Body of pancreas (tissue), 4 donors: ENCODE data around the gene DUOXA2. TPM values are rescaled to one million over a fixed set of nuclear protein-coding genes. Genes with fewer than 3 reads are reported as not detected.
"Not testable (repeated sequence)": the region's sequence is repeated elsewhere in the genome, so short reads cannot be mapped to it uniquely, and the experiment has no call there.

Experiments
- ATAC-seq: fragments of 150-250 bp; one replicate; pipeline ENCODE4 v1.9.1; 2016
- DNase-seq, 4 donors: peaks; one replicate each; pipeline ENCODE4 v3.0.0-alpha.2; 2019
- H3K27ac ChIP-seq, 4 donors: fragments of 200-600 bp; sonication (generic); 1 replicate in 3 of 4; 2 replicates in 1 of 4; pipeline versions ENCODE4 v1.5.1 to v1.6.1; 2016 to 2019; ENCODE audit warnings: mild to moderate bottlenecking in 1 of 4, mixed read lengths in 1 of 4, moderate library complexity in 1 of 4
- H3K27me3 ChIP-seq, 2 donors: fragments of 200-600 bp; sonication (generic); one replicate each; pipeline ENCODE4 v1.6.0; 2016; ENCODE audit warnings: mild to moderate bottlenecking in 1 of 2
- H3K36me3 ChIP-seq, 2 donors: fragments of 200-600 bp; sonication (generic); replicated peaks in 1 of 2; 2 replicates each; pipeline ENCODE4 v1.5.1; 2016; ENCODE audit warnings: low read depth in 2 of 2; ENCODE audit not compliant: insufficient read depth in 1 of 2
- H3K4me1 ChIP-seq: fragments of 200-600 bp; sonication (generic); one replicate; pipeline ENCODE4 v1.6.0; 2016
- H3K4me3 ChIP-seq, 2 donors: fragments of 200-600 bp; sonication (generic); 1 replicate in 1 of 2; 2 replicates in 1 of 2; pipeline ENCODE4 v1.5.1; 2016 to 2019
- H3K9me3 ChIP-seq, 3 donors: fragments of 200-600 bp; sonication (generic); 1 replicate in 2 of 3; 2 replicates in 1 of 3; pipeline ENCODE4 v1.5.1; 2016
- POLR2A ChIP-seq, 3 donors: fragments of 450-650 bp; IDR thresholded peaks; one replicate each; pipeline ENCODE4 v1.6.1; 2016; ENCODE audit warnings: antibody characterized with exemption in 3 of 3, mild to moderate bottlenecking in 2 of 3
- WGBS, 2 donors: methylation state at CpG; one replicate each; pipeline ENCODE4 v1.1.5; 2017; 5-methylcytosine and 5-hydroxymethylcytosine counted together
- intact Hi-C: fragments of 100-400 bp; cut with DNase I; formaldehyde crosslinking; loops from one replicate; pipeline ENCODE4 v1.15.1; 2023
- total RNA-seq, 2 donors: library from RNA; depleted of rRNA; stranded (reverse); fragments of >200 nt; gene quantifications; one replicate each; pipeline ENCODE4 v1.1.0, GENCODE V29; 2016
- TF ChIP-seq, protein P1 (sequence below), 7 experiments: fragments of 450-650 bp in 4 of 7; fragments of 200-600 bp in 3 of 7; sonication (generic) in 3 of 7; IDR thresholded peaks; one replicate each; pipeline ENCODE4 v1.5.1; 2016 to 2019; ENCODE audit warnings: antibody characterized with exemption in 7 of 7

The DUOXA2 gene
- total RNA-seq, 2 donors from 2014 or later = not detected

GRCh38 chr15:45082412-45082811, 31.7 kb upstream of the DUOXA2 start:
- H3K27ac ChIP-seq, H3K4me3 ChIP-seq, DNase-seq, ATAC-seq, H3K27me3 ChIP-seq, intact Hi-C loops, H3K36me3 ChIP-seq, H3K9me3 ChIP-seq: not testable (repeated sequence)
- peaks cover 36% of the 10 kb centered on the region for H3K4me1 ChIP-seq
- WGBS, 2 donors = 80 to 90% methylated on average over 5 to 6 of the region's 10 CpGs

GRCh38 chr15:45083223-45083622, 30.9 kb upstream of the DUOXA2 start:
- Histone ChIP-seq H3K36me3 (no peaks in the 10 kb centered on the region), H3K27me3 (no peaks in the 10 kb centered on the region), H3K4me3 (no peak overlapping the region), H3K9me3 (no peaks in the 10 kb centered on the region), H3K4me1 (peaks cover 28% of the 10 kb centered on the region), H3K27ac (no peak overlapping the region)
- intact Hi-C loops = no loop called here
- DNase-seq (no peak), ATAC-seq (no peak)
- no peak for TF ChIP-seq POLR2A (IDR thresholded peaks at IDR 0.05)
- TF ChIP-seq, protein P1, sequence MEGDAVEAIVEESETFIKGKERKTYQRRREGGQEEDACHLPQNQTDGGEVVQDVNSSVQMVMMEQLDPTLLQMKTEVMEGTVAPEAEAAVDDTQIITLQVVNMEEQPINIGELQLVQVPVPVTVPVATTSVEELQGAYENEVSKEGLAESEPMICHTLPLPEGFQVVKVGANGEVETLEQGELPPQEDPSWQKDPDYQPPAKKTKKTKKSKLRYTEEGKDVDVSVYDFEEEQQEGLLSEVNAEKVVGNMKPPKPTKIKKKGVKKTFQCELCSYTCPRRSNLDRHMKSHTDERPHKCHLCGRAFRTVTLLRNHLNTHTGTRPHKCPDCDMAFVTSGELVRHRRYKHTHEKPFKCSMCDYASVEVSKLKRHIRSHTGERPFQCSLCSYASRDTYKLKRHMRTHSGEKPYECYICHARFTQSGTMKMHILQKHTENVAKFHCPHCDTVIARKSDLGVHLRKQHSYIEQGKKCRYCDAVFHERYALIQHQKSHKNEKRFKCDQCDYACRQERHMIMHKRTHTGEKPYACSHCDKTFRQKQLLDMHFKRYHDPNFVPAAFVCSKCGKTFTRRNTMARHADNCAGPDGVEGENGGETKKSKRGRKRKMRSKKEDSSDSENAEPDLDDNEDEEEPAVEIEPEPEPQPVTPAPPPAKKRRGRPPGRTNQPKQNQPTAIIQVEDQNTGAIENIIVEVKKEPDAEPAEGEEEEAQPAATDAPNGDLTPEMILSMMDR (IDR thresholded peaks at IDR 0.05) = no peak

DNA sequence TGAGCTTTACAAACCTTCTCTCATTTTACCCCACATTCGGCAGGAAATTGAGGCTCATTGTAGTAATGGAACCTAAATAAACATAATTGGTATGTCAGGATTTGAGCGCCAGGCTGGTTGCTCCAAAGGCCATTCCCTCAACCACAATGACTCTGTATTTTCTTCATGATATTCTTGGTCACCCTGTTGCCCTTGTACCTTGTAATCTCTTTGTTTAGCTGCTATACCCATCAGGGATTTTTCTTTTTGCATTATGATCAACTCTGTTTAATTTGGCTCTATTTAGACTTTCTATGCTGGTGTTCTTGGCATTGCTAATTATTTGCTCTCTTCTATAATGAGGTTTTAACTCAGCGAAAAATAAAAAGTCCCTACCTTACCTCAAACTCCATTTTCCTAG, 30.0 kb upstream of the DUOXA2 start:
- H3K36me3 ChIP-seq = no peaks in the 10 kb centered on the region
- peaks cover 28% of the 10 kb centered on the region for H3K4me1 ChIP-seq
- H3K27me3 ChIP-seq = no peaks in the 10 kb centered on the region
- no peak for ATAC-seq
- no peak overlapping the region for H3K27ac ChIP-seq
- no peak for DNase-seq
- WGBS, 2 donors = 54 to 56% methylated on average over 3 of the region's 3 CpGs
- H3K4me3 ChIP-seq = no peak overlapping the region
- TF ChIP-seq, protein P1 (IDR thresholded peaks at IDR 0.05) = no peak
- no peak for TF ChIP-seq POLR2A (IDR thresholded peaks at IDR 0.05)
- H3K9me3 ChIP-seq = no peaks in the 10 kb centered on the region
- intact Hi-C loops = no loop called here

GRCh38 chr15:45087513-45087912, 26.6 kb upstream of the DUOXA2 start:
- ATAC-seq (no peak), DNase-seq (no peak)
- TF ChIP-seq POLR2A (IDR thresholded peaks at IDR 0.05) = no peak
- TF ChIP-seq, protein P1 (IDR thresholded peaks at IDR 0.05) = no peak
- intact Hi-C loops = no loop called here
- H3K4me3 ChIP-seq = no peak overlapping the region
- H3K36me3 ChIP-seq = no peaks in the 10 kb centered on the region
- 48 to 56% methylated on average over 1 of the region's 1 CpG for WGBS, 2 donors
- no peaks in the 10 kb centered on the region for H3K9me3 ChIP-seq
- no peak overlapping the region for H3K27ac ChIP-seq
- no peaks in the 10 kb centered on the region for H3K27me3 ChIP-seq
- H3K4me1 ChIP-seq = peaks cover 13% of the 10 kb centered on the region

- Histone ChIP-seq H3K4me1 (peaks cover 3% of the 10 kb centered on the region), H3K4me3 (no peak overlapping the region), H3K27ac (no peak overlapping the region), H3K36me3 (no peaks in the 10 kb centered on the region), H3K9me3 (no peaks in the 10 kb centered on the region), H3K27me3 (no peaks in the 10 kb centered on the region)
- ATAC-seq = no peak
- WGBS, 2 donors = 89% methylated on average over 10 of the region's 10 CpGs
- no peak for DNase-seq
- TF ChIP-seq, protein P1 (IDR thresholded peaks at IDR 0.05) = no peak
- intact Hi-C loops = no loop called here
These were observed 25.1 kb upstream of the DUOXA2 start for GRCh38 chr15:45088801-45089711.
